Measurements from ENCODE around the gene RASAL2. TPM values are rescaled to one million over a fixed set of nuclear protein-coding genes. Genes with fewer than 3 reads are reported as not detected.

The RASAL2 gene
- total RNA-seq, 4 donors from 2014 or later: 26.0 to 51.4 (median 31.0) TPM

- TF ChIP-seq POLR2A (IDR thresholded peaks at IDR 0.05) (no peak), CTCF (IDR thresholded peaks at IDR 0.05) (no peak)
- DNase-seq (ENCODE audit: low spot score in 2 of 2): peak in 1 of 2 donors; percentile 83
- intact Hi-C loops (cut with DNase I; ENCODE audit: low total_unique reads): loop anchor here (10.0 kb wide), 1 partner anchor 835 kb away; the partner anchor contains the start of gene AXDND1
- no peak overlapping the region for H3K4me3 ChIP-seq (ENCODE audit: low read depth, poor library complexity, severe bottlenecking)
- 89 to 90% methylated on average over 8 of the region's 8 CpGs for WGBS, 2 donors
These were observed 435.6 kb downstream of the RASAL2 start for GRCh38 chr1:178529364-178530036.

GRCh38 chr1:178530037-178530402 lies 436.1 kb downstream of the RASAL2 start:
- 84 to 89% methylated on average over 2 of the region's 2 CpGs for WGBS, 2 donors
- no peak for DNase-seq (ENCODE audit: low spot score in 2 of 2)
- TF ChIP-seq CTCF (IDR thresholded peaks at IDR 0.05) (no peak), POLR2A (IDR thresholded peaks at IDR 0.05) (no peak)
- intact Hi-C loops (cut with DNase I; ENCODE audit: low total_unique reads): loop anchor here (10.0 kb wide), 1 partner anchor 835 kb away; the partner anchor contains the start of gene AXDND1
- no peak overlapping the region for H3K4me3 ChIP-seq (ENCODE audit: low read depth, poor library complexity, severe bottlenecking)

- 93 to 96% methylated on average over 3 of the region's 3 CpGs for WGBS, 2 donors
- intact Hi-C loops (cut with DNase I; ENCODE audit: low total_unique reads): loop anchor here (10.0 kb wide), 1 partner anchor 834 kb away; the partner anchor contains the start of gene AXDND1
- TF ChIP-seq POLR2A (IDR thresholded peaks at IDR 0.05) (no peak), CTCF (IDR thresholded peaks at IDR 0.05) (no peak)
- DNase-seq (ENCODE audit: low spot score in 2 of 2): no peak
- no peak overlapping the region for H3K4me3 ChIP-seq (ENCODE audit: low read depth, poor library complexity, severe bottlenecking)
These were observed 436.6 kb downstream of the RASAL2 start for GRCh38 chr1:178530502-178530901.

- intact Hi-C loops (cut with DNase I; ENCODE audit: low total_unique reads): loop anchor here (10.0 kb wide), 1 partner anchor 833 kb away; the partner anchor contains the start of gene AXDND1
- no peak for DNase-seq (ENCODE audit: low spot score in 2 of 2)
- no peak overlapping the region for H3K4me3 ChIP-seq (ENCODE audit: low read depth, poor library complexity, severe bottlenecking)
- 54 to 57% methylated on average over 10 of the region's 10 CpGs for WGBS, 2 donors
- TF ChIP-seq POLR2A (IDR thresholded peaks at IDR 0.05): no peak
- no peak for TF ChIP-seq CTCF (IDR thresholded peaks at IDR 0.05)
These were observed 438.0 kb downstream of the RASAL2 start for GRCh38 chr1:178531887-178532286.

- H3K4me3 ChIP-seq (ENCODE audit: low read depth, poor library complexity, severe bottlenecking): no peak overlapping the region
- intact Hi-C loops (cut with DNase I; ENCODE audit: low total_unique reads): loop anchor here (10.0 kb wide), 1 partner anchor 832 kb away; the partner anchor contains the start of gene AXDND1
- DNase-seq (ENCODE audit: low spot score in 2 of 2): peak; percentile 80 to 97
- TF ChIP-seq CTCF (IDR thresholded peaks at IDR 0.05): peak in 1 of 3 donors; percentile 81
- no peak for TF ChIP-seq POLR2A (IDR thresholded peaks at IDR 0.05)
- WGBS, 2 donors: 11 to 15% methylated on average over 13 of the region's 13 CpGs
These were observed 438.5 kb downstream of the RASAL2 start for GRCh38 chr1:178532392-178532791.
